Astrocyte (in vitro differentiated cells and primary cell): ENCODE measurements around the gene FNDC8. TPM values are rescaled to one million over a fixed set of nuclear protein-coding genes. Genes with fewer than 3 reads are reported as not detected.
"Not testable (repeated sequence)": the region's sequence is repeated elsewhere in the genome, so short reads cannot be mapped to it uniquely, and the experiment has no call there.

ENCODE experiments used
- DNase-seq: peaks from one replicate; pipeline ENCODE4 v3.0.0-alpha.2; 2010; ENCODE audit warnings: low read depth
- FAIRE-seq: peaks from 2 replicates; lab custom pipeline; 2011; peaks lifted over from hg19 to GRCh38; lab: Jason Lieb, UNC
- H2AFZ ChIP-seq: 2 replicates; pipeline ENCODE4 v1.6.0; 2012; ENCODE audit warnings: low read depth, low read length, inconsistent platforms
- H3K27ac ChIP-seq: 2 replicates; pipeline ENCODE4 v1.5.1; 2011; ENCODE audit warnings: low read depth, low read length, inconsistent platforms
- H3K27me3 ChIP-seq: 2 replicates; pipeline ENCODE4 v1.6.0; 2011; ENCODE audit warnings: low read length, inconsistent platforms; ENCODE audit not compliant: insufficient read depth
- H3K36me3 ChIP-seq: 2 replicates; pipeline ENCODE4 v1.5.1; 2011; ENCODE audit warnings: low read length, inconsistent platforms; ENCODE audit not compliant: insufficient read depth
- H3K4me1 ChIP-seq: 2 replicates; pipeline ENCODE4 v1.5.1; 2011; ENCODE audit warnings: low read length, inconsistent platforms; ENCODE audit not compliant: insufficient read depth
- H3K4me2 ChIP-seq: 2 replicates; pipeline ENCODE4 v1.6.0; 2012; ENCODE audit warnings: low read length, inconsistent platforms
- H3K4me3 ChIP-seq: 2 replicates; pipeline ENCODE4 v1.5.1; 2011; ENCODE audit warnings: low read depth, mild to moderate bottlenecking, low read length, inconsistent platforms; ENCODE audit not compliant: insufficient read depth
- H3K79me2 ChIP-seq: 2 replicates; pipeline ENCODE4 v1.6.0; 2012; ENCODE audit warnings: mild to moderate bottlenecking, low read length, inconsistent platforms; ENCODE audit not compliant: insufficient read depth
- H3K9ac ChIP-seq: 2 replicates; pipeline ENCODE4 v1.6.0; 2012; ENCODE audit warnings: mild to moderate bottlenecking, low read length, inconsistent platforms
- H3K9me3 ChIP-seq: 2 replicates; pipeline ENCODE4 v1.5.1; 2012; ENCODE audit warnings: low read depth, mild to moderate bottlenecking, low read length, inconsistent platforms; ENCODE audit not compliant: insufficient read depth
- H4K20me1 ChIP-seq: 2 replicates; pipeline ENCODE4 v1.6.0; 2012; ENCODE audit warnings: low read length, inconsistent platforms; ENCODE audit not compliant: insufficient read depth
- H3K27ac Mint-ChIP-seq: one replicate; pipeline ENCODE4 v1.8.0; 2021; ENCODE audit warnings: mild to moderate bottlenecking, mixed read lengths; ENCODE audit not compliant: unreplicated experiment
- H3K27me3 Mint-ChIP-seq: one replicate; pipeline ENCODE4 v1.8.0; 2021; ENCODE audit warnings: low read depth, mixed read lengths; ENCODE audit not compliant: unreplicated experiment
- H3K36me3 Mint-ChIP-seq: one replicate; pipeline ENCODE4 v1.8.0; 2021; ENCODE audit warnings: low read depth, mixed read lengths; ENCODE audit not compliant: unreplicated experiment
- H3K4me1 Mint-ChIP-seq: one replicate; pipeline ENCODE4 v1.8.0; 2021; ENCODE audit warnings: low read depth, mixed read lengths; ENCODE audit not compliant: unreplicated experiment
- H3K4me3 Mint-ChIP-seq: one replicate; pipeline ENCODE4 v1.8.0; 2021; ENCODE audit warnings: mild to moderate bottlenecking, moderate library complexity, mixed read lengths; ENCODE audit not compliant: unreplicated experiment
- H3K9me3 Mint-ChIP-seq: one replicate; pipeline ENCODE4 v1.8.0; 2021; ENCODE audit warnings: mild to moderate bottlenecking, mixed read lengths; ENCODE audit not compliant: unreplicated experiment
- EZH2 ChIP-seq: IDR thresholded peaks from 2 replicates; pipeline ENCODE4 v1.6.1; 2012; ENCODE audit warnings: mild to moderate bottlenecking, low read length, inconsistent platforms; ENCODE audit not compliant: insufficient read depth
- total RNA-seq: library from RNA; stranded (reverse); gene quantifications from 2 replicates; pipeline ENCODE4 v1.2.1, GENCODE V29; 2021
- TF ChIP-seq, protein P1 (sequence below): IDR thresholded peaks from 2 replicates; pipeline ENCODE4 v1.5.1; 2011; ENCODE audit warnings: low read depth, mild to moderate bottlenecking, inconsistent platforms, low read length, moderate library complexity; ENCODE audit not compliant: insufficient read depth

FNDC8 gene
- total RNA-seq, 1 donor from 2014 or later, result not detected

DNA sequence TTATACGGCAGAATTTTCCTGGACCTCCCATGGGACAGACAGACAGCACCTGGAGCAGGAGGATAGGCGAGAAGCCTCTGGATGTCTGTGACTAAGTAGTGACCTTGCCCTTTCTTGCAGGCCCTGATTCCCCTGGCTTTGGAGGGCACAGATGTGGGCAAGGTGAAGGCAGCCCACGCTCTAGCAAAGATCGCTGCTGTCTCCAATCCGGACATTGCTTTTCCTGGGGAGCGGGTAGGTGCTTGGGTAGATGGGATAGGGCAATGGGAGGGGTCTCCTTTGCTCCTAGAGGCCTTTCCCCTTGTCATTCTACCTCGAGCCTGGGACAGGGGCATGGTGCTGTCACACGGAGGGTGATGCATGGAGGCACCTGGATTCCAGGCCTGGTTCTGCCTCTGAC, 55.5 kb downstream of the FNDC8 start:
- no peak for TF ChIP-seq EZH2
- TF ChIP-seq, protein P1, sequence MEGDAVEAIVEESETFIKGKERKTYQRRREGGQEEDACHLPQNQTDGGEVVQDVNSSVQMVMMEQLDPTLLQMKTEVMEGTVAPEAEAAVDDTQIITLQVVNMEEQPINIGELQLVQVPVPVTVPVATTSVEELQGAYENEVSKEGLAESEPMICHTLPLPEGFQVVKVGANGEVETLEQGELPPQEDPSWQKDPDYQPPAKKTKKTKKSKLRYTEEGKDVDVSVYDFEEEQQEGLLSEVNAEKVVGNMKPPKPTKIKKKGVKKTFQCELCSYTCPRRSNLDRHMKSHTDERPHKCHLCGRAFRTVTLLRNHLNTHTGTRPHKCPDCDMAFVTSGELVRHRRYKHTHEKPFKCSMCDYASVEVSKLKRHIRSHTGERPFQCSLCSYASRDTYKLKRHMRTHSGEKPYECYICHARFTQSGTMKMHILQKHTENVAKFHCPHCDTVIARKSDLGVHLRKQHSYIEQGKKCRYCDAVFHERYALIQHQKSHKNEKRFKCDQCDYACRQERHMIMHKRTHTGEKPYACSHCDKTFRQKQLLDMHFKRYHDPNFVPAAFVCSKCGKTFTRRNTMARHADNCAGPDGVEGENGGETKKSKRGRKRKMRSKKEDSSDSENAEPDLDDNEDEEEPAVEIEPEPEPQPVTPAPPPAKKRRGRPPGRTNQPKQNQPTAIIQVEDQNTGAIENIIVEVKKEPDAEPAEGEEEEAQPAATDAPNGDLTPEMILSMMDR, result no peak
- Histone ChIP-seq H3K36me3 (no peaks in the 10 kb centered on the region), H3K4me2 (no peak overlapping the region), H3K27me3 (no peaks in the 10 kb centered on the region), H3K27ac (no peak overlapping the region), H2AFZ (no peak overlapping the region), H3K4me3 (no peak overlapping the region), H4K20me1 (no peaks in the 10 kb centered on the region), H3K9me3 (no peaks in the 10 kb centered on the region), H3K79me2 (no peaks in the 10 kb centered on the region), H3K4me1 (no peaks in the 10 kb centered on the region), H3K9ac (no peak overlapping the region)
- DNase-seq (no peak), FAIRE-seq (no peak)
- no peaks in the 10 kb centered on the region for H3K4me1 Mint-ChIP-seq
- no peaks in the 10 kb centered on the region for H3K36me3 Mint-ChIP-seq
- no peak overlapping the region for H3K27ac Mint-ChIP-seq
- H3K4me3 Mint-ChIP-seq, result no peak overlapping the region
- H3K27me3 Mint-ChIP-seq, result peaks cover 20% of the 10 kb centered on the region
- peaks cover 3% of the 10 kb centered on the region for H3K9me3 Mint-ChIP-seq

DNA sequence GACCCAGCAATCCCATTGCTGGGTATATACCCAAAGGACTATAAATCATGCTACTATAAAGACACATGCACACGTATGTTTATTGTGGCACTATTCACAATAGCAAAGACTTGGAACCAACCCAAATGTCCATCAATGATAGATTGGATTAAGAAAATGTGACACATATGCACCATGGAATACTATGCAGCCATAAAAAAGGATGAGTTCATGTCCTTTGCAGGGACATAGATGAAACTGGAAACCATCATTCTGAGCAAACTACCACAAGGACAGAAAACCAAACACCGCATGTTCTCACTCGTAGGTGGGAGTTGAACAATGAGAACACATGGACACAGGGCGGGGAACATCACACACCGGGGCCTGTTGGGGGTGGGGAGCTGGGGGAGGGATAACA, 58.0 kb downstream of the FNDC8 start:
- H3K27ac ChIP-seq, H3K4me3 Mint-ChIP-seq, H3K4me1 Mint-ChIP-seq, FAIRE-seq, H3K9me3 Mint-ChIP-seq, H3K4me3 ChIP-seq, H3K27ac Mint-ChIP-seq, H3K4me1 ChIP-seq, H3K36me3 ChIP-seq, H3K79me2 ChIP-seq, H3K4me2 ChIP-seq, DNase-seq, H2AFZ ChIP-seq, H3K36me3 Mint-ChIP-seq, H3K9ac ChIP-seq, H4K20me1 ChIP-seq, H3K27me3 ChIP-seq, H3K9me3 ChIP-seq: not testable (repeated sequence)
- H3K27me3 Mint-ChIP-seq, result peaks cover 37% of the 10 kb centered on the region

Other genes with a start within 250 kb of the FNDC8 start
- gene CCT6B, start 160.2 kb upstream of the FNDC8 start, total RNA-seq, result 2.1 and 2.6 TPM in 2 replicates
- 8.6 and 12.1 TPM in 2 replicates for gene ZNF830, start 160.1 kb upstream of the FNDC8 start, total RNA-seq
- 27.8 and 30.7 TPM in 2 replicates for gene LIG3, start 141.1 kb upstream of the FNDC8 start, total RNA-seq
- 9.5 and 11.1 TPM in 2 replicates for gene RFFL, start 57.9 kb upstream of the FNDC8 start, total RNA-seq
- 12.4 and 14.0 TPM in 2 replicates for gene RAD51D, start 1.8 kb upstream of the FNDC8 start, total RNA-seq
- gene NLE1, start 20.7 kb downstream of the FNDC8 start, total RNA-seq, result 18.1 and 19.8 TPM in 2 replicates
- gene UNC45B, start 26.2 kb downstream of the FNDC8 start, total RNA-seq, result 0.05 TPM in 1 of 2 replicates, not detected in the other
- not detected in 2 replicates for gene SLC35G3, start 72.8 kb downstream of the FNDC8 start, total RNA-seq
- 108 and 120 TPM in 2 replicates for gene SLFN5, start 121.5 kb downstream of the FNDC8 start, total RNA-seq